Measurements from ENCODE around the gene ECHS1. TPM values are rescaled to one million over a fixed set of nuclear protein-coding genes. Genes with fewer than 3 reads are reported as not detected.

Gene ECHS1
- total and polyA plus RNA-seq, 10 of the 15 experiments (the other 5 are each of a cell fraction or from before 2014, with no cell fraction given) = 32.7 to 164 (median 62.4) TPM

- H3K27me3 ChIP-seq (replicated peaks in 1 of 2; ENCODE audit: control insufficient read depth in 2 of 2, insufficient read depth in 2 of 2, low read length in 1 of 2) = no peaks in the 10 kb centered on the region
- 93% methylated on average over 13 of the region's 13 CpGs for WGBS (ENCODE audit: insufficient coverage, insufficient replicate concordance, low lambda C conversion rate, missing lambda C conversion rate)
- POLR2A ChIA-PET = no interaction called here
- no peaks in the 10 kb centered on the region for H3K9me3 ChIP-seq (replicated peaks; ENCODE audit: control insufficient read depth, insufficient read depth, low read length)
- CTCF ChIA-PET = no interaction called here
- no peak overlapping the region for H3K27ac ChIP-seq (ENCODE audit: control insufficient read depth, insufficient read depth)
- H2AFZ ChIP-seq (ENCODE audit: control insufficient read depth, low read depth, low read length) = no peak overlapping the region
- RAD21 ChIA-PET (ENCODE audit: unreplicated experiment) = no interaction called here
- H3K4me1 ChIP-seq (ENCODE audit: control insufficient read depth, insufficient read depth, low read length) = peaks cover 18% of the 10 kb centered on the region
- in situ Hi-C loops (cut with MboI) (no loop called here), intact Hi-C loops (cut with micrococcal nuclease; ENCODE audit: unreplicated experiment) (no loop called here)
- FAIRE-seq (no peak), ATAC-seq (no peak), DNase-seq (ENCODE audit: low read depth, low spot score) (no peak)
- no peak overlapping the region for H3K9ac ChIP-seq (ENCODE audit: control insufficient read depth, insufficient read depth, low read length)
- no peaks in the 10 kb centered on the region for H4K20me1 ChIP-seq (ENCODE audit: control insufficient read depth, insufficient read depth)
- H3K4me2 ChIP-seq (ENCODE audit: control insufficient read depth, insufficient read depth) = no peak overlapping the region
- H3K36me3 ChIP-seq (ENCODE audit: control insufficient read depth in 2 of 2, insufficient read depth in 2 of 2, low read length in 1 of 2) = peaks cover 5% of the 10 kb centered on the region in 2 experiments
- H3K79me2 ChIP-seq (ENCODE audit: control insufficient read depth, insufficient read depth, low read length) = no peaks in the 10 kb centered on the region
- BruUV-seq (replicated peaks) = no TSS peak
- H3K4me3 ChIP-seq = no peak overlapping the region
- TF ChIP-seq ATF2 (IDR thresholded peaks at IDR 0.05; ENCODE audit: low read length) (no peak), GATAD2B (conservative IDR thresholded peaks at IDR 0.05; ENCODE audit: low read depth) (no peak), ZNF384 (IDR thresholded peaks at IDR 0.05; ENCODE audit: borderline replicate concordance, low read depth, low read length) (no peak), BACH1 (IDR thresholded peaks at IDR 0.05; ENCODE audit: borderline replicate concordance) (no peak), JUNB (IDR thresholded peaks at IDR 0.05) (no peak), NFYB (IDR thresholded peaks at IDR 0.05; ENCODE audit: insufficient read depth, low read depth, low read length) (no peak), DPF2 (IDR thresholded peaks at IDR 0.05) (no peak), RCOR1 (conservative IDR thresholded peaks at IDR 0.05; ENCODE audit: low read depth, low read length) (no peak), MTA2 (IDR thresholded peaks at IDR 0.05; ENCODE audit: low read depth) (no peak), ZNF592 (IDR thresholded peaks at IDR 0.05) (no peak), CBX3 (IDR thresholded peaks at IDR 0.05; ENCODE audit: borderline replicate concordance, low read depth) (no peak), STAT1 (conservative IDR thresholded peaks at IDR 0.05) (no peak), SPI1 (IDR thresholded peaks at IDR 0.05; ENCODE audit: borderline replicate concordance, insufficient read depth, low read depth, low read length) (no peak), IRF4 (IDR thresholded peaks at IDR 0.05; ENCODE audit: low read depth, low read length) (no peak), SRF (IDR thresholded peaks at IDR 0.05; ENCODE audit: low read depth in 2 of 2, low read length in 2 of 2) (no peak), HDGF (IDR thresholded peaks at IDR 0.05) (no peak), RAD21 (IDR thresholded peaks at IDR 0.05; ENCODE audit: insufficient read depth, low read depth, low read length) (no peak)
- TF ChIP-seq, protein P1, sequence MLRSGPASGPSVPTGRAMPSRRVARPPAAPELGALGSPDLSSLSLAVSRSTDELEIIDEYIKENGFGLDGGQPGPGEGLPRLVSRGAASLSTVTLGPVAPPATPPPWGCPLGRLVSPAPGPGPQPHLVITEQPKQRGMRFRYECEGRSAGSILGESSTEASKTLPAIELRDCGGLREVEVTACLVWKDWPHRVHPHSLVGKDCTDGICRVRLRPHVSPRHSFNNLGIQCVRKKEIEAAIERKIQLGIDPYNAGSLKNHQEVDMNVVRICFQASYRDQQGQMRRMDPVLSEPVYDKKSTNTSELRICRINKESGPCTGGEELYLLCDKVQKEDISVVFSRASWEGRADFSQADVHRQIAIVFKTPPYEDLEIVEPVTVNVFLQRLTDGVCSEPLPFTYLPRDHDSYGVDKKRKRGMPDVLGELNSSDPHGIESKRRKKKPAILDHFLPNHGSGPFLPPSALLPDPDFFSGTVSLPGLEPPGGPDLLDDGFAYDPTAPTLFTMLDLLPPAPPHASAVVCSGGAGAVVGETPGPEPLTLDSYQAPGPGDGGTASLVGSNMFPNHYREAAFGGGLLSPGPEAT (IDR thresholded peaks at IDR 0.05; ENCODE audit: low read depth) = no peak
- SMC1A ChIA-PET (ENCODE audit: uncharacterized antibody, unreplicated experiment) = interaction anchor here (1.2 to 2.3 kb wide), 2 partner anchors 28 to 38 kb away, joined by 3 to 16 read pairs; no protein-coding TSS in a partner anchor
These were observed 10.3 kb downstream of the ECHS1 start for GRCh38 chr10:133362846-133363245.

Data from GM12878 (cell line).